LNCaP clone FGC (cell line): ENCODE data around the gene SHISA4.

Experiments used
- DNase-seq: peaks from one replicate; pipeline ENCODE4 v3.0.0-alpha.2; 2011; ENCODE audit warnings: low read depth
- H3K4me3 ChIP-seq: 2 replicates; pipeline ENCODE4 v1.5.1; 2011; ENCODE audit warnings: mild to moderate bottlenecking, low read depth, low read length, control low read depth
- CTCF ChIP-seq: IDR thresholded peaks from 2 replicates; pipeline ENCODE4 v1.5.1; 2012; ENCODE audit warnings: mild to moderate bottlenecking; ENCODE audit not compliant: control insufficient read depth, insufficient read depth; ENCODE audit errors: extremely low read depth

The SHISA4 gene

GRCh38 chr1:201892211-201892610 lies 3.5 kb downstream of the SHISA4 start:
- TF ChIP-seq CTCF: no peak
- DNase-seq: no peak
- H3K4me3 ChIP-seq: no peak overlapping the region

- no peak for DNase-seq
- no peak for TF ChIP-seq CTCF
- H3K4me3 ChIP-seq: no peak overlapping the region
These were observed 4.7 kb downstream of the SHISA4 start for GRCh38 chr1:201893431-201893830.

- H3K4me3 ChIP-seq: no peak overlapping the region
- TF ChIP-seq CTCF: no peak
- DNase-seq: no peak
These were observed 5.8 kb downstream of the SHISA4 start for GRCh38 chr1:201894343-201895119.

GRCh38 chr1:201895120-201895665 lies 6.5 kb downstream of the SHISA4 start:
- no peak overlapping the region for H3K4me3 ChIP-seq
- no peak for TF ChIP-seq CTCF
- no peak for DNase-seq

GRCh38 chr1:201895913-201896807 lies 7.5 kb downstream of the SHISA4 start:
- peak; percentile 44 for DNase-seq
- no peak overlapping the region for H3K4me3 ChIP-seq
- TF ChIP-seq CTCF: peak; percentile 97

GRCh38 chr1:201896951-201897391 lies 8.3 kb downstream of the SHISA4 start:
- no peak overlapping the region for H3K4me3 ChIP-seq
- TF ChIP-seq CTCF: no peak
- no peak for DNase-seq
